ENCODE results near the gene HGFAC.
A peak's percentile ranks its signal among the peaks of the same experiment; 100 is the strongest.

Gene HGFAC

DNA sequence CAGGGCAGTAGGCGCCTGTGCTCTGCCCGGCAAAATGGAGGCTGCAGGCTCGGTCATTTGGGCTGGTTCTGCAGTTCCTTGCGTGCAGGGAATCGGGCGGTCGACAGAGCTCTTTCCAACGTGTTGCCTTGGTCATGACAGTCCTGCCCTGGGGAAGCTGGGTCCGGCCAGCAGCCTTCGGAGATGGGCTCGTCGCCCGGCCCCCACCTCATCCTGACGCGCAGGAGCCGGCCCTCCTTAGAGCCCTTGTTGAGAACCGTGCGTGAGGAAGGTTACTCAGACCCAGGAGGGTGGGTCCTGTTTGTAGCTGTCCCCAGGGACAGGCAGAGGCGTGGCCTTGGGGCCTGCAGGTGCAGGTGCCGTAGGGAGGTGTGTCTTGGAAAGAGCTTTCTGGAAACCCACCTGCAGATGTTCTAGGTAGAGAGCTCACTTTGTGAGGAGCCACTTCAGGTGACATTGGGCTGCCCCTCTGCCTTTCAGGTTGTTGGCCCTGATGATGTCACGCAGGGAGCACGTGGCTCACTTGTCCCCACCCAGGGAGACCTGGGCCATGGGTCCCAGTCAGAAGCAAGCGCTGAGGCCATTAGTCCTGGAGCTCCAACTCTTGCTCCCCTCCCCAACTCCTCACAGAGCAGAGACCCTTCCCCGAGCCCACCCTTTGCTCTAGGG lies 15.2 kb upstream of the HGFAC start:
- DNase-seq (ENCODE audit: low spot score): no peak

DNA sequence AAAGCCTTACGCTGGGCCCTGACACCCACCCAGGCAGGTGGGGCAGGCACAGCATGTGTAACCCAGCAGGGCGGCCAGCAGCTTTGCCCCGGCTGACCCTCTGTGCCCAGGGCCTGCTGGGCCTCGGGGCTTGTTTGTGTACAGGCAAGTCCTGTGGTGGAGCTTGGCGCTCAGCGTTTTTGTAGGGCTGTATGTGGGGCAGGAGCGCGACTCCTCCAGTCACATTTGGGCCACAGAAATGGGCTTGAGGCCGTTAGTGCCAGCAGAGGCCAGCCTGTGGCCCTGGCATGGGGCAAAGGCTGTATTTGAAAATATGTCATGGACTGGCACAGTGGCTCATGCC lies 14.7 kb upstream of the HGFAC start:
- DNase-seq (ENCODE audit: low spot score): no peak

DNA sequence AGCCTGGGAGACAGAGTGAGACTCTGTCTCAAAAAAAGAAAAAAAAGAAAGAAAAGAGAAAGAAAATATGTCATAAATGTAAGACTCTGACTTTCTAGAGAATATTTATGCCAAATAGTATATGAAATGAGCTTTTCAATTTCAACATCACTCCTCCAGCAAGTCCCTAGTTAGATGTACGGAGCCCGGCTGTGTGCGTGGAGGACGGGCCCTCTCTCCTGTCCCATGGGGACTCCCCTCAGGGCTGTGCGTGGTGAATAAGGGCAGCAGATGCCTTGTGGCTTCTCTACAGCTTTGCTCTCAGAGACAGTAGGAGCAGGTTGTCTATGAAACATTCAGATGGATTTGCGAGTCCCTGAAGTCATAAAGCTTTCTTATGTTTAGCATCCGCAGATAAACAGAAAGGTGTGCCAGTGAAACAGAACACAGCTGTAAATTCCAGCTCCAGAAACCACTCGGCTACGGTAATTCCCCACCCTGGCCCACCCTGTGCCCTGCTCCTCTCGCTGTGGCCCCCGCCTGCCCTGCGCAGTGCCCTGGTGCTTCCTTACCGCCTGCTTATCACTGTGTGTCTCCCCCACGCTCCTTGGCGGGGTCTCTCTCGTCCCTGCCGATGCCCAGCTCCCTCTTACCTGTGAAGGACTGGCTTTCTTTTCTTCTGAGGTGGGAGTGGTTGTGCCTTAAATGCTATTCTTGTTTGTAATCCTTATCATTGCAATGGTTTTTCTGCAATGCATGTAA lies 13.9 kb upstream of the HGFAC start:
- DNase-seq (ENCODE audit: low spot score): no peak

DNA sequence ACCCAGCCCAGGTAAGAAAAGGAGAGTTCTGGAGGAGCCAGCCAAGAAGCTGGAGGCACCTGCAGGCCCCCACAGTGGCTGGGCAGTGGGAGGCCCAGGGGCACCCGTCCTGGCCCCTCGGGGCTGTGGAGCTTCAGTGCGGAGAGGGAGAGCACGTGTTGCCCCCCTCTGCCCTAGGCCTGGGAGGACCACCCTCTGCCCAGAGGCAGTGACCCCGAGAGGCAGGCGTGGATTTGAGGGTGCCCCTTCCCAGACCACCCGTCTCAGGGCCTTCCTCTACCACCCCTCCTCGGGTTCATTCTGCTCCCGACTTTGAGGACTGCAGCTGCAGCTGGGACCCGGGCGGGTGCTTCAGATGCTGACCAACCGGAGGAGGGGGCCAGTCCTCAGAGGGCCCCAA lies 12.1 kb upstream of the HGFAC start:
- DNase-seq (ENCODE audit: low spot score): no peak

DNA sequence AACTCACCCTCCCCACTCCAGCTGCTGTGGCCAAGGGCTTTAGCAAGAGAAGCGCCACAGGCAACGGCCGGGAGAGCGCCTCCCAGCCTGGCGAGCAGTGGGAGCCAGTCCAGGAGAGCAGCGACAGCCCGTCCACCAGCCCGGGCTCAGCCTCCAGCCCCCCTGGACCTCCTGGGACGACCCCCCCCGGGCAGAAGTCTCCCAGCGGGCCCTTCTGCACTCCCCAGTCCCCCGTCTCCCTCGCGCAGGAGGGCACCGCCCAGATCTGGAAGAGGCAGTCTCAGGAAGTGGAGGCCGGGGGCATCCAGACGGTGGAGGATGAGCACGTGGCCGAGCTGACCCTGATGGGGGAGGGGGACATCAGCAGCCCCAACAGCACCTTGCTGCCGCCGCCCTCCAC lies 11.2 kb upstream of the HGFAC start:
- DNase-seq (ENCODE audit: low spot score): no peak

DNA sequence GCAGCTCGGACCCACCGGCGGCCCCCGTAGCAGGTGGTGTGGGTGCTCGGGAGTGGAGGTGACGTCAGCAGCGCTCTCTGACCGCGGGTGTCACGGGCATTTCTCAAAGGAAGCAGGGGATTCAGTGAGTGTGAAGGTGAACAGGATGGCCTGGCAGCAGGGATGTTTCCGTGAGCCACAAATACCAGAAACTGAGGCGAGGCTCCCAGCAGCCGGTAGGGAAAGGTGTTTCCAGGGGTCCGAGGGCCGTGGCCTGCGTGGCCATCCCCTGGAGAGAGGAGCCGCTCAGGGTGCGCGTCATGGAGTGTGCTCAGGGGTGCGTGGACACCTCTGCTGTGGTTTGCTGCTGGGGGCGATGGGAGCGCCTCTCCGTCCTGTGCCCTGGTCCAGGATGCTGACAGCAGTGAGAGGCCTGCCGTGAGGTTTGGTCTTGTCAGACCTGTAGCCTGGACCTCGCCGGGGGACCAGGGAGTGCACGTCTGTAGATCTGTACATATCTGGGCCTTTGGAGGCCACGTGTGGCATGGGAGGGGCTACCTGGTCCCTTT lies 10.2 kb upstream of the HGFAC start:
- no peak for DNase-seq (ENCODE audit: low spot score)

DNA sequence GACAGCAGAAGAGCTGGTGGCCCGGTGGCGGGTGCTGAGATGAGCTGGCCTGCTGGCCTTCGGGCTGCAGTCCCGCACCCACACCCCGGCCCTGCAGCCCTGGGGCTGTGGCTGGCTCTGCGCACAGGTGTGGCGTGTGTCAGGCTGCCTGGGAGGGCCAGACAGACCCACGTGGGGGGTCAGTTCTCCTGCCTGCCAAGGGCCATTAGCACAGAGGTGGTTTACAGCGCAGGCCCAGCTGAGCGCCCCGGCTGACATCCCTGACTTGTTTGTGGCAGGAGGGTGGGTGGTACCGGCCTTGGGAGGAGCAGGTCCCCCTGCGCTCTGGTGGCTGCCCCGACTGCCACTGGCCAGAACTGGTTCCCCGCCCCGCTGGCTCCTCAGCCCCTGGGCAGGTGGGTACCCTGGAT lies 9.4 kb upstream of the HGFAC start:
- no peak for DNase-seq (ENCODE audit: low spot score)

DNA sequence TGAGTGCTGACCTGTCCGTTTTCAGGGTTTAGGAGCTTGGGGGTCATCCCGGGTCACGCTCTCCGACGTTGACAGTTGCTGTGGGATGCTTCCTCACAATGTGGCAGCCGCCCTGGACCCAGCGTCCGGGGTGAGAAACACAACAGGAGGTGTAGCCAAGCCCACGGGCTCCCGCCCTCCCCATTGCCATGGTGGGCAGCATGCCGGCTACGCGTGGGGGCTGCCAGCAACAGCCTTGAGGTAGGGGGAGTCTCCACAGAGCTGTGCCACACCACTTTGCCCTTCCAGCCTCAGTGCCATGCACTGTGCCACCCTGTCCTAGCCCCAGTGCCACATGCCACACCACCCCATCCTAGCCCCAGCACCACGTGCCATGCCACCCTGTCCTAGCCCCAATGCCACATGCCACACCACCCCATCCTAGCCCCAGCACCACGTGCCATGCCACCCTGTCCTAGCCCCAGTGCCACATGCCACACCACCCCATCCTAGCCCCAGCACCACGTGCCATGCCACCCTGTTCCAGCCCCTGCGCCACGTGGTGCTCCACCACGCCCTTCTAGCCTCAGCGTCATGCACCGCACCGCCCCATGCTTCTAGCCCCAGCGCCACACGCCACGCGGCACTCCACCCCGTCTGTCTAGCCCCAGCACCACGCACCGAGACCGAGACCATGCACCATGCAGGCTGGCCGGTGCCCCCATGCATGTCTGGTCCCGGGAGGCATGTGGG lies 8.5 kb upstream of the HGFAC start:
- no peak for DNase-seq (ENCODE audit: low spot score)

DNA sequence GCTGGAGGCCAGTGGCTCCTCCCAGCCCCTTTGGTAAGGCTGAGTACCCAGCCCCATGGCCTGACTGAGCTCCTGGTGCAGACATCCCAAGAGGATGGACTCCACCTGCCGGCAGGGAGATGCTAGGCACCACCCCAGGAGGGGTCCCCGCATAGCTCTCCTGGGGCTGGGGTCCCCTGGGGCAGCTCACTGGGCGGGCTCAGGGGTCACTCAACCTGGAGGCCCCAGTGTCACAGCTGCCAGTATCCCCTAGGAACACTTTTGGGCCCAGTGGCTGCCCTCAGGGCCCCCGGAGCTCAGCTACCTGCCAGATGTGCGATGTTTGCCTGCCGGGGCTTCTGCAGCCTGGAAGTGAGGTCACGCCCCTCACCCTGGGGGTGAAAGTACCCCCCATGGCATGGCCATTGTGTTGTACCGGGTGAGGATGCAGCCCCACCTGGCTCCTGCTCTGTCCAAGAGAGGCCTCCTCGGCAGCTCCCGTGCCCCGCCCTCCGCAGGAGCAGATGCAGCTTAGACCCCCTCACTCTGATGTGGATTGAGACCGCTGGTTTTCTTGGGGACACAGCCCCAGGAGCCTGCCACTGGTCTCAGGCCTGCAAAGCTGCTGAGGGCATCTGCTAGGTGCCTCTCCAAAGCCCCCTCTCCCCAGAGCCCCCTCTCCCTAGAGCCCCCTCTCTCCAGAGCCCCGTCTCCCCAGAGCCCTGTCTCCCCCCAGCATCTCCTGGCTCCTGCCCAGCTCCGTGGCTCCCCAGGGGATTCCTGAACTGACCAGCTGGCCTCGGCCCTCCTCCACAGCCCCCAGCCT lies 6.7 kb upstream of the HGFAC start:
- DNase-seq (ENCODE audit: low spot score): peak; percentile 81

DNA sequence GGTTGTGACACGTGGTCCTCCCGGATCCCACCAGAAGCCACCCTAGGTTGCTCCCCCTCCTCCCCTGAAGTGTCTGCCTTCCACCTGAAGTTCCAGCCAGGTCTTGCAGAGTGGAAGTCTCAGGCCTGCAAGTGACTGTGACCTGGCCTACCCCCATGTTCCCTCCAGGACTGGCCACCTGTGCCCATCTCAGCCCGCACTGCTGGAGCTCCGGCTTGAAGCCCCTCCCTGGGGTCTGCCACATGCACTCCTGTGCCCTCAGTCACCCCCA lies 6.1 kb upstream of the HGFAC start:
- no peak for DNase-seq (ENCODE audit: low spot score)

DNA sequence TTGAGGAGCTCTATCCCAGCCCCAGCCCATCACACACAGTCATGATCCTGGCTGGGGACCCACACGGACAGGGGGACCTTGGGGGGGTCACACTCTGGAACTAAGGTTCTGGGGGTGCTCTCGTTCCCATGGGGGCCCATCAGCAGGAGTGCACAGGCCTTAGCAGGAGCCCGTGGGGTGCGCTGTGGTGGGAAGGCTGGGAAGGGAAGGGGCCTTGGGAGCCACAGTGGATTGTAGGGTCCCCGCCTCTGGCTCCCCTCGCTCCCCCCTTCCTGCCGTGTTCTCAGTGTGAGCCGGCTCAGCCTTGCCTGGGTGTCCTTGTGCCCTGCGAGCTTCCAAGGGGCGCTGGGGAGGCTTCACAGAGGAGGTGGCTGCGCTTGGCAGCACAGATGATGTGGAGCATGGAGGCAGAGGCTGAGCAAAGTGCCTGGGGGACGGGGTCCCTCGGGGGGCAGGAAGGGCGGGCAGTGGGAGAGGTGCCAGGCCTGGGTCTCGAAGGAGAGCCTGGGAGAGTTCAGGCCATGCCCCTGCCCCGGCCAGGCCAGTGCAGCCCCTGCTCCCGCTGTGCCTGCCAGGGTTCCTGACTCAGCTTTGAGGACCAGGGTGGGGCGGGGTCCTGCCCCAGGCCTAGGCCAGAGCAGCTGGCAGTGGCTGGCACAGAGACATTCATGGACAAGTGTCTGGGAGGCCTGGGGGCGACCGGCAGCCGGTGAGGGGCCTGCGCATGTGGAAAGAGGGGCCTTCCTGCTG lies 5.5 kb upstream of the HGFAC start:
- no peak for DNase-seq (ENCODE audit: low spot score)

DNA sequence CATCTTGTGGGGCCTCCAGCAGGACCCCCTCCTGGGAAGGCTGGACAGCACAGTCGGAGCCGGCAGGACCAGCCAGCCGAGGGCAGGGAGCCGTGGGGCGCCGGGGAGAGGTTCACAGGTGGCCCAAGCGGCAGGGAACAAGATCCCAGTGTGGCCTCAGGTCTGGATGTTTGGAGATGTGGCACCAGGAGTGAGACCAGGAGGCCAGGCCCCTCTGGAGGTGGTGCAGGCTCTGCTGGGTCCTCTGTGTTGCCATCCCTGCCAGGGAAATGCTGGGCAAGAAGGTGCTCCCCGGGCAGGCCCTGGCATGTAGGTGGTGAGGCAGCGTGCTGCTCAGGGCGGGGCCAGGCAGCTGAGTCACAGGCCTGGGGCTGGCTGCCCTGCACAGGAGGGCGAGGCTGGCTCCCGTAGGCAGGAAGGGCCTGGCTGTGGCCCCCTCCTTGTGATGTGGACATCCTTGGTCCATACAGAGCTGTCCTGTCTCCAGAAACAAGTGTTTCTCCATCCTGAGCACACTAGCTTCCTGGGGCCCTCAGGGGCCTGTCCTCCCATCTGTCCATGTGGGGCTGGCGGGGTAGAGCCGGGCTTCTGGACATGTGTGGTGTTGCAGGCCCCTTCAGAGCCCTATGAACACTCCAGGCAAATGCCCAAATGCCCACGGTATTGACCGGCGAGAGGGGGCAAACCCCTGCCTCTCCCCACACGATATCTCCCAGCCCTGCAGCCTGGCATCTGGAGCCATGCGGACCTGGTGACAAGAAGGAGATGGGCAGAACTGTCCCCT lies 4.8 kb upstream of the HGFAC start:
- no peak for DNase-seq (ENCODE audit: low spot score)

DNA sequence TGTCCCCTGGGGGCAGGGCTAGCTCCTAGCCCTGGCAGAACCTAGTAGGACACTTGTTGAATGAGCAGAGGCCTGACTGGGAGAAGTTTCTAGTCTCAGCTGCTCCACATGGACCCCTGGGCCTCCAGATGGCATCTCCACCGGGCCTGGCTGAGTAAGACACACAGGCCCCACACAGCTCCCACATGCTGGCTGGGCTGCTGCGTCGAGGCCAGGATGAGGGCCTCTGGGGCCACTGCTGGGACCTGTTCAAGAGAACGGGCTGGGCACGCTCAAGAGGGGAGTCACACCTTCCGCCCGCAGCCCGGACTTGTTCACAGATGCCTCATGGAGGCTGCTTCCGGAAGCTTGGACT lies 4.2 kb upstream of the HGFAC start:
- no peak for DNase-seq (ENCODE audit: low spot score)

DNA sequence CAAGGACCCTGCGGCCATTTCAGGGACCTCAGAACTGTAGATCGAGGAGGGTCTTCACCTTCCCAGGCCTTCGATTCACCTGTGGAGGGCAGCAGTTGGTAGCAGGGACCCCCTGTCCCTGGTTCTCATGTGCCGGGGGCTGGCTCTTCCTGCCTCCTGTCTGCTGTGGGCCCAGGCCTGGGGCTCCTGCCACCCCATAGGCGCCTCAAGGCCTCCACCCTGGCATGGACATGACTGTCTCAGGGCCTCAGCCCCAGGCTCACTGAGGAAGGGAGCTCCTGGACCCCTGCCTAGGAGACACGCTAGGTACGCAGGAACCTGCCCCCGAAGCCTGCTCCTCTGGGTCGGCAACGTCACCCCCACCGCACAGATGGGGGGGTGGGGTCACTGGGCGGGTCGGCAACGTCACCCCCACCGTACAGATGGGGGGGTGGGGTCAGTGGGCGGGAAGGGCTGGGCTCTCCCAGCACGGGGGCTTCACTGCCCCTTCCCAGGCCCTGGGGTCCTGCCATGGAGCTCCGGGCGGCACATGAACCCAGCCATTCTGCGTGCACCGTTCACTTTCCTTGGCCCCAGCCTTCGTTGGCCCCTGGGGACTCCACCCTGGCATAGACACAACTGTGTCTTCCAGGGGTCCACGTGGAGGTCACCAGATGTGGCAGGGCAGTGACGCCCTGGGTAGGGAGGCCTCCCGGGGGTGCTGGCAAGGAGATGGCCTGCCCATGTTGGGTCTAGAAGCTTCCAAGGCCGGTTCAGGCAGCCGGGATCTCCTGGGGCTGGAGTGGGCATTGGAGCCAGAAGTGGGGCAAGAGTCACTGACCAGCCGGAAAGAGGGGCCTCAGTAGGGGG lies 3.5 kb upstream of the HGFAC start:
- no peak for DNase-seq (ENCODE audit: low spot score)

DNA sequence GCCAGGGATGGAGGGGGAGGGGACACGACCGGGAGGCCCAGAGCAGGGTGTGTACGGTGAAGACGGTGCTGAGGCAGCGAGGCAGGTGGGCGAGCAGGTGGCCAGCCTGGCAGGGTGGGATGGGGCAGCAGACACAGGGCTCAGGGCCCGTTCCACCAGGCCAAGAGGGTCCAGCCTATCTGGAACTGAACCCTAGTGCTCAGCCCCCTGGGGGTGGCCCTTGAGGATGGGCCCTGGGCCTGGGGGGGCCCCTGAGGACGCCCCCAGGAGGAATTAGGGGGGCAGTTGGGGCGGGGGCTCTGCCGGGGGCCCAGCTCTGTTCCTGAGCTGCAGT lies 3.0 kb upstream of the HGFAC start:
- DNase-seq (ENCODE audit: low spot score): no peak

DNA sequence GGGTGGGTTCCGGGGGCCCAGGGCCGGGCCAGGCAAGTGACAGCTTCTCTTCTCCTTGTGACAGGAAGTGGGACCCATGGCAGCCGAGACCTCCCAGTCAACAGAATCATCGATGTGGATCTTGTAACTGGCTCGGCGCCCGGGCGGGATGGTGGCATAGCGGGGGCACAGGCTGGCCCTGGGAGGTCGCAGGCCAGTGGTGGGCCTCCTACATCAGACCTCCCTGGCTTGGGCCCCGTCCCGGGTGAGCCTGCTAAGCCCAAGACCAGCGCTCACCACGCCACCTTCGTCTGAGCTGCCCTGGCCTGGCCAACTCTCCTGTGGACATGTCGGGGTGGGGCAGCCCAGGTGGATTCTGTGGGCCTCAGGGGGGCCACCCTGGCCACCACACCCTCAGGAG lies 2.4 kb upstream of the HGFAC start:
- no peak for DNase-seq (ENCODE audit: low spot score)

DNA sequence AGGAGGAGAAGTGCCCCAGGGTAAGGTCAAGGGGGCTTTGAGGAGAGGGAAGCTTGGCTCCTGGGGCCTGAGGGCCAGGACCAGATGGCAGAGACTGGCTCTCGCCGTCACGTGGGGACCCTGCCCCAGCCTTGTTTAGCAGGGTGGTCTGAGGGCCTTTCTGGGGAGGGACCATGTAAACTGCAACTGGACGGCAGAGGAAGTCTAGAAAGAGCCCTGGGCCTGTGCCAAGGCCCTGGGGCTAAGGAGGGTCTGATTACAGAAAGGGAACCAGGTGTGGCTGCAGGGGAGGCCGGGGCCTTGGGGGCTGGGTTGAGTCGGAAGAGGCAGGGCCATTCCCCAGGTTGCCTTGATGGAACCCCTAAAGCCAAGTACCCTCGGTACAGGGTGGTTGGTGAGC lies 1.8 kb upstream of the HGFAC start:
- DNase-seq (ENCODE audit: low spot score): no peak

DNA sequence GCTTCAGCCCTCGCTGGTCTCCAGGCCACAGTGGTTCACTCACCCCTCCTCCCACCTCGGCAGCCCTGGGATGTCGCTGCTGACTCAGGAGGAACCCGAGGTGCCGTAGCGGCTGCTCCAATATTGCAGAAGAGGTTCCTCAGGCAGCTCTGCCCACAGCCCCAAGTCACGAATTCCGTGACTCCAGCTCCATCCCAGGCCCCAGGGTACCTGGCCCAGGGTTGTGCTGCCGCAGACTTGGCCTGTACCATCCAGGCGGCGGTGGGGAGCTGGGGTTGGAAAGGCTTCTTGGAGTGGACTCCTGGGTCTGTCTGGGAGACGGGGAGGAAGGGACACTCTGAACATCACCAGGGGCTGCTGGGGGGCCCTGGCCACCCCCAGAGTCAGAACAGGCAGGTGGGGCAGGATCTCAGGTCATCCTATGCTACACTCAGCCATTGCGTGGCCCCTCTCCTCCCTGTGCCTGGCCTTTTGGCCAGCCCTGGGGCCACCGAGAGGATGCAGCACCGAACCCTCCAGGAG lies 728 bp upstream of the HGFAC start:
- no peak for DNase-seq (ENCODE audit: low spot score)

DNA sequence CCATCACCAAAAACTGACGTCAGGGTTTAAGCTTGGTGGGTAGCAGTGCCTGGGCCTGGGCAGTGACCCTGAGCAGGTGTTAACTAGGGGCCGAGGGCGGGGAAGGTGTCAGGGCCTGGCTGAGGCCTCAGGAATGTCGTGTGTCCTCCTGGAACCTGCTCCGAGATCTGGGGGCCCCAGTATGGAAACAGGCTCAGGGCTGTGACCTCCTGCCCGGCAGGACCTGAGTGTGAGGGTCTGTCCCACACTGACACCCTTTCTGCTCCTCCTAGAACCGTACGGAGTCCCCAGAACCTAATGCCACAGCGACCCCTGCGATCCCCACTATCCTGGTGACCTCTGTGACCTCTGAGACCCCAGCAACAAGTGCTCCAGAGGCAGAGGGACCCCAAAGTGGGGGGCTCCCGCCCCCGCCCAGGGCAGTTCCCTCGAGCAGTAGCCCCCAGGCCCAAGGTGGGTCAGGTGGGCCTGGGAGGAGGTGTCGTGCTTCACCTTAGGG lies 741 bp downstream of the HGFAC start:
- DNase-seq (ENCODE audit: low spot score): no peak

All from iPS-NIHi11 (cell line).